Hepatocyte (in vitro differentiated cells): ENCODE measurements around the gene UBTD2. TPM values are rescaled to one million over a fixed set of nuclear protein-coding genes. Genes with fewer than 3 reads are reported as not detected.

ENCODE experiments used
- DNase-seq: peaks from one replicate; pipeline ENCODE4 v3.0.0-alpha.2; 2016; ENCODE audit warnings: low spot score
- H2AFZ ChIP-seq: fragments of 200-600 bp; sonication (generic); 2 replicates; pipeline ENCODE4 v1.6.0; 2016; ENCODE audit warnings: antibody characterized with exemption, mild to moderate bottlenecking
- H3K27ac ChIP-seq: fragments of 200-600 bp; sonication (generic); 2 replicates; pipeline ENCODE4 v1.5.1; 2016; ENCODE audit warnings: mild to moderate bottlenecking
- H3K27me3 ChIP-seq: fragments of 200-600 bp; sonication (generic); 2 replicates; pipeline ENCODE4 v1.6.1; 2016
- H3K36me3 ChIP-seq: fragments of 200-600 bp; sonication (generic); replicated peaks from 2 replicates; pipeline ENCODE4 v1.5.1; 2016; ENCODE audit warnings: low read depth; ENCODE audit not compliant: insufficient read depth
- H3K4me1 ChIP-seq: fragments of 200-600 bp; sonication (generic); 2 replicates; pipeline ENCODE4 v1.5.1; 2016; ENCODE audit warnings: mild to moderate bottlenecking, moderate library complexity; ENCODE audit not compliant: insufficient read depth
- H3K4me2 ChIP-seq: fragments of 200-600 bp; sonication (generic); 2 replicates; pipeline ENCODE4 v1.6.0; 2016
- H3K4me3 ChIP-seq: fragments of 200-600 bp; sonication (generic); 2 replicates; pipeline ENCODE4 v1.5.1; 2016; ENCODE audit warnings: mild to moderate bottlenecking
- H3K79me2 ChIP-seq: fragments of 200-600 bp; sonication (generic); 2 replicates; pipeline ENCODE4 v1.6.0; 2017; ENCODE audit warnings: mild to moderate bottlenecking
- H3K9me2 ChIP-seq: fragments of 200-600 bp; sonication (generic); replicated peaks from 2 replicates; pipeline ENCODE4 v1.6.0; 2017; ENCODE audit warnings: mild to moderate bottlenecking; ENCODE audit not compliant: insufficient read depth
- H3K9me3 ChIP-seq: fragments of 200-600 bp; sonication (generic); 2 replicates; pipeline ENCODE4 v1.5.1; 2016; ENCODE audit warnings: low read depth, mild to moderate bottlenecking
- H4K20me1 ChIP-seq: fragments of 200-600 bp; sonication (generic); 2 replicates; pipeline ENCODE4 v1.6.0; 2016; ENCODE audit warnings: mild to moderate bottlenecking; ENCODE audit not compliant: insufficient read depth, poor library complexity, severe bottlenecking
- CTCF ChIP-seq: fragments of 200-600 bp; sonication (generic); IDR thresholded peaks from 2 replicates; pipeline ENCODE4 v1.5.1; 2016; ENCODE audit warnings: antibody characterized with exemption, mild to moderate bottlenecking; ENCODE audit not compliant: poor library complexity
- EZH2 ChIP-seq: fragments of 200-600 bp; sonication (generic); IDR thresholded peaks from 2 replicates; pipeline ENCODE4 v1.6.1; 2016; ENCODE audit warnings: antibody characterized with exemption, mild to moderate bottlenecking, borderline replicate concordance
- EZH2phosphoT487 ChIP-seq: fragments of 200-600 bp; sonication (generic); IDR thresholded peaks from one replicate; pipeline ENCODE4 v1.6.1; 2018; ENCODE audit warnings: antibody characterized with exemption, mild to moderate bottlenecking, low read depth, moderate library complexity; ENCODE audit not compliant: unreplicated experiment, severe bottlenecking
- WGBS: methylation state at CpG from one replicate; pipeline ENCODE4 v1.1.6; 2016; ENCODE audit warnings: low lambda C conversion rate; ENCODE audit errors: missing lambda C conversion rate; 5-methylcytosine and 5-hydroxymethylcytosine counted together
- polyA plus RNA-seq: library from polyadenylated mRNA; unstranded; fragments of >200 nt; fragmentation: Nextera tagmentation; extraction: Ambion mirVana; gene quantifications from 2 replicates; pipeline ENCODE4 v1.2.1, GENCODE V29; 2016
- total RNA-seq: library from RNA; depleted of rRNA; stranded (reverse); fragments of >200 nt; gene quantifications from 2 replicates; pipeline ENCODE4 v1.2.3, GENCODE V29; 2014

UBTD2 gene
- total and polyA plus RNA-seq, 2 experiments from 2014 or later, result 27.4 to 51.7 TPM

GRCh38 chr5:172274951-172275753 is 8.4 kb downstream of the UBTD2 start:
- Histone ChIP-seq H3K4me1 (no peaks in the 10 kb centered on the region), H4K20me1 (peaks cover 85% of the 10 kb centered on the region), H3K79me2 (peaks cover 100% of the 10 kb centered on the region), H3K36me3 (no peaks in the 10 kb centered on the region), H3K4me3 (no peak overlapping the region), H2AFZ (no peak overlapping the region), H3K9me2 (no peaks in the 10 kb centered on the region), H3K9me3 (no peaks in the 10 kb centered on the region), H3K27ac (no peak overlapping the region), H3K4me2 (no peak overlapping the region), H3K27me3 (no peaks in the 10 kb centered on the region)
- TF ChIP-seq CTCF (no peak), EZH2phosphoT487 (no peak), EZH2 (no peak)
- WGBS, result 91% methylated on average over 14 of the region's 14 CpGs
- no peak for DNase-seq

- H3K79me2 ChIP-seq, result peaks cover 100% of the 10 kb centered on the region
- no peaks in the 10 kb centered on the region for H3K36me3 ChIP-seq
- peaks cover 91% of the 10 kb centered on the region for H4K20me1 ChIP-seq
- H3K9me3 ChIP-seq, result no peaks in the 10 kb centered on the region
- peaks cover 8% of the 10 kb centered on the region for H3K4me1 ChIP-seq
- no peak overlapping the region for H2AFZ ChIP-seq
- no peaks in the 10 kb centered on the region for H3K27me3 ChIP-seq
- no peak overlapping the region for H3K4me3 ChIP-seq
- no peak overlapping the region for H3K27ac ChIP-seq
- WGBS, result 94% methylated on average over 4 of the region's 4 CpGs
- DNase-seq, result no peak
- H3K4me2 ChIP-seq, result no peak overlapping the region
- TF ChIP-seq EZH2phosphoT487, result no peak
- no peak for TF ChIP-seq CTCF
- no peak for TF ChIP-seq EZH2
- H3K9me2 ChIP-seq, result no peaks in the 10 kb centered on the region
Observed at GRCh38 chr5:172267943-172268342, 15.6 kb downstream of the UBTD2 start.

DNA sequence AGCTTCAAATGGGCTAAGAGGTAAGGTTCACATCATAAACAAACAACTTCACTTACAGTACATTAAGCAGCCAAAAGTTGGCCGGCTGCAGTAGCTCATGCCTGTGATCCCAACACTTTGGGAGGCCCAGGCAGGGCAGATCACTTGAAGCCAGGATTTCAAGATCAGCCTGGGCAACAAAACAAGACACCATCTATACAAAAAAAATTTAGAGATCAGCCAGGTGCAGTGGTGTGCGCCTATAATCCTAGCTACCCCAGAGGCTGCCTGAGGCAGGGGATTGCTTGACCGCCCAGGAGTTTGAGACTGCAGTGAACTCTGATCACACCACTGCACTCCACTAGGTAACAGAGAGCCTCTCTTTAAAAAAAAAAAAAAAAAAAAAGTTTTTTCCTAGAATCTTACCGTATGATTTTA is 16.9 kb downstream of the UBTD2 start:
- Histone ChIP-seq H3K79me2 (peaks cover 100% of the 10 kb centered on the region), H4K20me1 (peaks cover 83% of the 10 kb centered on the region), H2AFZ (no peak overlapping the region), H3K9me2 (no peaks in the 10 kb centered on the region), H3K27me3 (no peaks in the 10 kb centered on the region), H3K27ac (peak overlapping the region; percentile 51), H3K9me3 (no peaks in the 10 kb centered on the region), H3K36me3 (no peaks in the 10 kb centered on the region), H3K4me1 (peaks cover 8% of the 10 kb centered on the region), H3K4me2 (no peak overlapping the region), H3K4me3 (no peak overlapping the region)
- 81% methylated on average over 4 of the region's 4 CpGs for WGBS
- DNase-seq, result no peak
- TF ChIP-seq CTCF, result no peak
- TF ChIP-seq EZH2phosphoT487, result no peak
- no peak for TF ChIP-seq EZH2
